WERI-Rb-1 (cell line): ENCODE results near the gene PLS1.

Experiments used
- DNase-seq: peaks from one replicate; pipeline ENCODE4 v3.0.0-alpha.2; 2020
- H3K27ac ChIP-seq: fragments of 250-450 bp; sonication (Bioruptor Pico); 2 replicates; pipeline ENCODE4 v1.5.1; 2020; ENCODE audit warnings: mild to moderate bottlenecking, moderate library complexity
- H3K27me3 ChIP-seq: fragments of 250-450 bp; sonication (Bioruptor Pico); 2 replicates; pipeline ENCODE4 v1.5.1; 2021; ENCODE audit warnings: mild to moderate bottlenecking, low read depth, moderate library complexity; ENCODE audit not compliant: insufficient read depth, severe bottlenecking
- H3K36me3 ChIP-seq: fragments of 250-450 bp; sonication (Bioruptor Pico); 2 replicates; pipeline ENCODE4 v1.5.1; 2020; ENCODE audit warnings: mild to moderate bottlenecking, moderate library complexity
- H3K4me3 ChIP-seq: 2 replicates; pipeline ENCODE4 v1.5.1; 2011; ENCODE audit warnings: low read depth, mild to moderate bottlenecking, control low read depth, low read length
- H3K9me3 ChIP-seq: fragments of 250-450 bp; sonication (Bioruptor Pico); 2 replicates; pipeline ENCODE4 v1.5.1; 2021; ENCODE audit warnings: mild to moderate bottlenecking, moderate library complexity; ENCODE audit not compliant: severe bottlenecking
- CTCF ChIP-seq: IDR thresholded peaks from 2 replicates; pipeline ENCODE4 v1.5.1; 2011; ENCODE audit warnings: low read depth, mild to moderate bottlenecking, control low read depth, inconsistent platforms, low read length

The PLS1 gene

GRCh38 chr3:142604940-142605339, 8.7 kb downstream of the PLS1 start:
- Histone ChIP-seq H3K27ac (no peak overlapping the region), H3K36me3 (no peaks in the 10 kb centered on the region), H3K27me3 (no peaks in the 10 kb centered on the region), H3K4me3 (no peak overlapping the region), H3K9me3 (no peaks in the 10 kb centered on the region)
- DNase-seq = no peak
- no peak for TF ChIP-seq CTCF

DNA sequence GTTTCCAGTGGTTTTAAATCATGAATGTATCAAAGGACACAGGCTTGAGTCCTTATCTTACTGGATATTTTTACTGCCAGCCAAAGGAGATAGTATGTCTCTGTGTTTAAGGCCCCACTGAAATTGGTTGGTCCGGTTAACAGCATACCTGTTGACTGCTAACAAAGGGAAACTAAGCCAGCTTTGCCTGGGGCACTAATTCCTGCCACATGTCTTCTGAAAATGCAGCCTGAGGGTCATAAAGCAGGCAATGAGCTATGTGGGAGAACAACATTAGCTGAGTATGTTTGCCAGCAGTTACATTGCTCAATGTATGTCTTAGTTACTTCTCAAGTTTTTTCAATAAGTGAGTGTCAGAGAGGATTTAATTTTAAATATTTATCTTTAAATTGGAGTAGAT, 12.4 kb downstream of the PLS1 start:
- H3K27me3 ChIP-seq = no peaks in the 10 kb centered on the region
- no peaks in the 10 kb centered on the region for H3K36me3 ChIP-seq
- H3K4me3 ChIP-seq = no peak overlapping the region
- no peak overlapping the region for H3K27ac ChIP-seq
- no peak for TF ChIP-seq CTCF
- DNase-seq = no peak
- H3K9me3 ChIP-seq = no peaks in the 10 kb centered on the region

DNA sequence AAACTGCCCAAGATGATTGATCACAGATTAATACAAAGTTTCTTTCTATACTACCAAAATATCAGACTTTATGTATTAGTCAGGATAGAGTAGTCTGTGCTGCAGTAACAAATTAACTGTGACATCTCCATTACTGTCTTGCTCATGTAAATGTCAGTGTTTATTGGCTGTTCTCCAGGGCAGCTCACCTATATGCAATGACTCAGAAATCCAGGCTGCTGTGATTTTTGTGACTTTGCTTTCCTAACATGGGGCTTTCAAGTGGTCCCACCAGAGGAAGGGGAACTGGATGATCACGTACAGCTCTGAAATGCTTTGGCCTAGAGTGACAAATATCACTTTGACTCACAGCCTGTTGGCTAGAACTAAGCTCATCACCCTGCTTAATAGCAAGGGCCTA, 12.9 kb downstream of the PLS1 start:
- H3K4me3 ChIP-seq = no peak overlapping the region
- H3K9me3 ChIP-seq = no peaks in the 10 kb centered on the region
- DNase-seq = no peak
- TF ChIP-seq CTCF = no peak
- no peak overlapping the region for H3K27ac ChIP-seq
- H3K36me3 ChIP-seq = no peaks in the 10 kb centered on the region
- no peaks in the 10 kb centered on the region for H3K27me3 ChIP-seq

- Histone ChIP-seq H3K27ac (no peak overlapping the region), H3K36me3 (no peaks in the 10 kb centered on the region), H3K27me3 (no peaks in the 10 kb centered on the region), H3K9me3 (no peaks in the 10 kb centered on the region), H3K4me3 (no peak overlapping the region)
- DNase-seq = no peak
- TF ChIP-seq CTCF = no peak
Measured at GRCh38 chr3:142611206-142611605, 15.0 kb downstream of the PLS1 start.

GRCh38 chr3:142613491-142613890, 17.3 kb downstream of the PLS1 start:
- no peak overlapping the region for H3K4me3 ChIP-seq
- DNase-seq = no peak
- no peaks in the 10 kb centered on the region for H3K9me3 ChIP-seq
- no peak overlapping the region for H3K27ac ChIP-seq
- TF ChIP-seq CTCF = no peak
- no peaks in the 10 kb centered on the region for H3K27me3 ChIP-seq
- no peaks in the 10 kb centered on the region for H3K36me3 ChIP-seq

GRCh38 chr3:142614059-142614626, 17.9 kb downstream of the PLS1 start:
- H3K27me3 ChIP-seq = no peaks in the 10 kb centered on the region
- no peaks in the 10 kb centered on the region for H3K36me3 ChIP-seq
- no peaks in the 10 kb centered on the region for H3K9me3 ChIP-seq
- TF ChIP-seq CTCF = no peak
- no peak overlapping the region for H3K27ac ChIP-seq
- no peak overlapping the region for H3K4me3 ChIP-seq
- DNase-seq = no peak
